ENCODE data around the gene ATXN7L1.

DNA sequence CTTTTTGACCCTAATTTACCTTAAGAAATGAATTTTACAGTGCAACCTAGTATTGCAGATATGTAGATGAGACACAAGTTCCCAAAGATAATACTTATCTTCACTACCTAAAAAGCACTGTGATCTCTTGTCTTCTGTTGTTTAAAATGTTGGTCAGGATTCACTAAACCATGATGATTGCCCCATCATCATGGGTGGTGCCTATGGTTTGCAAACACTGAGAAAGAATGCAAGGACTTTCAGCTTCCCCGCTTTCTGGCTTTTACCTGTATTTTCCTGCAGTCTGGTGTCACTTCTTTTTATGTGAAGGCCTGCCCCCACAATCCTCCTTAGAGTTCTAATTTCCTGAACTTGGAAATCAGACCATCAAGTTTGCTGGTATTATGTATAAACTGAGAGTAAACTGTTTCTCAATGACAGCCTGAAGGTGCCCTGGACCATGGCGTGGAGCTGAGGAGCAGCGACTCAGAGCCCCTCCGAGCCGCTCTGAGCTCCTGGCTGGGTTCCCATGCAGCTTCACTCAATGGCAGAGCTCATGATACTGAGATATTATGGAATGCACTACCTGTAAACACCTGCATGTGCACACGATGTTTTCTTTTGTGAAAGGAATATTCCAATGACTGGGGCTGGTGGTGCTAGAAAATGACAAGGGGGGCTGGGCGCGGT, 176.7 kb downstream of the ATXN7L1 start:
- no peak for TF ChIP-seq CTCF (IDR thresholded peaks at IDR 0.05)
- TF ChIP-seq POLR2A (IDR thresholded peaks at IDR 0.05): no peak
